Thyroid gland (tissue), 4 donors: ENCODE results near the gene GRAMD1B. TPM values are rescaled to one million over a fixed set of nuclear protein-coding genes. Genes with fewer than 3 reads are reported as not detected.

Experiments used
- DNase-seq, 2 donors: peaks; one replicate each; pipeline ENCODE4 v3.0.0-alpha.2; 2019
- H3K27ac ChIP-seq, 3 donors: fragments of 200-600 bp; sonication (generic); 1 replicate in 2 of 3; 2 replicates in 1 of 3; pipeline ENCODE4 v1.5.1; 2016 to 2019; ENCODE audit warnings: mild to moderate bottlenecking in 1 of 3, moderate library complexity in 1 of 3
- H3K27me3 ChIP-seq: fragments of 200-600 bp; sonication (generic); one replicate; pipeline ENCODE4 v1.5.1; 2019
- H3K36me3 ChIP-seq, 2 donors: fragments of 200-600 bp; sonication (generic); one replicate each; pipeline ENCODE4 v1.5.1; 2016 to 2019
- H3K4me1 ChIP-seq, 2 donors: fragments of 200-600 bp; sonication (generic); one replicate each; pipeline ENCODE4 v1.5.1; 2017 to 2019
- H3K4me3 ChIP-seq, 3 donors: fragments of 200-600 bp; sonication (generic); replicated peaks in 1 of 3; 1 replicate in 2 of 3; 2 replicates in 1 of 3; pipeline ENCODE4 v1.5.1; 2016; ENCODE audit warnings: mild to moderate bottlenecking in 1 of 3
- H3K9me3 ChIP-seq: fragments of 200-600 bp; sonication (generic); one replicate; pipeline ENCODE4 v1.5.1; 2017
- POLR2A ChIP-seq, 2 donors: fragments of 450-650 bp; IDR thresholded peaks; one replicate each; pipeline ENCODE4 v1.6.1; 2017; ENCODE audit warnings: antibody characterized with exemption in 2 of 2, mild to moderate bottlenecking in 2 of 2, moderate library complexity in 1 of 2
- WGBS, 2 donors: methylation state at CpG; one replicate each; pipeline ENCODE4 v1.1.5; 2017; 5-methylcytosine and 5-hydroxymethylcytosine counted together
- intact Hi-C: fragments of 100-400 bp; cut with DNase I; formaldehyde crosslinking; loops from one replicate; pipeline ENCODE4 v1.15.1; 2023
- total RNA-seq, 4 donors: library from RNA; depleted of rRNA; stranded (reverse); fragments of >200 nt; gene quantifications; one replicate each; pipeline ENCODE4 v1.2.3, GENCODE V29; 2016
- TF ChIP-seq, protein P1 (sequence below), 6 experiments: fragments of 200-600 bp in 3 of 6; fragments of 450-650 bp in 3 of 6; sonication (generic) in 3 of 6; IDR thresholded peaks; one replicate each; pipeline ENCODE4 v1.5.1; 2016 to 2019; ENCODE audit warnings: antibody characterized with exemption in 6 of 6, mild to moderate bottlenecking in 2 of 6, inconsistent platforms in 1 of 6, moderate library complexity in 1 of 6

The GRAMD1B gene
- total RNA-seq, 4 donors from 2014 or later, result 7.0 to 22.7 (median 9.2) TPM

GRCh38 chr11:123593570-123593969 is 163.5 kb downstream of the GRAMD1B start:
- Histone ChIP-seq H3K27me3 (no peaks in the 10 kb centered on the region), H3K9me3 (no peaks in the 10 kb centered on the region), H3K4me3 (no peak overlapping the region), H3K4me1 (peaks cover 0 to 3% of the 10 kb centered on the region in 2 donors), H3K36me3 (no peaks in the 10 kb centered on the region), H3K27ac (no peak overlapping the region)
- intact Hi-C loops, result no loop called here
- DNase-seq, result no peak
- no peak for TF ChIP-seq POLR2A (IDR thresholded peaks at IDR 0.05)
- TF ChIP-seq, protein P1, sequence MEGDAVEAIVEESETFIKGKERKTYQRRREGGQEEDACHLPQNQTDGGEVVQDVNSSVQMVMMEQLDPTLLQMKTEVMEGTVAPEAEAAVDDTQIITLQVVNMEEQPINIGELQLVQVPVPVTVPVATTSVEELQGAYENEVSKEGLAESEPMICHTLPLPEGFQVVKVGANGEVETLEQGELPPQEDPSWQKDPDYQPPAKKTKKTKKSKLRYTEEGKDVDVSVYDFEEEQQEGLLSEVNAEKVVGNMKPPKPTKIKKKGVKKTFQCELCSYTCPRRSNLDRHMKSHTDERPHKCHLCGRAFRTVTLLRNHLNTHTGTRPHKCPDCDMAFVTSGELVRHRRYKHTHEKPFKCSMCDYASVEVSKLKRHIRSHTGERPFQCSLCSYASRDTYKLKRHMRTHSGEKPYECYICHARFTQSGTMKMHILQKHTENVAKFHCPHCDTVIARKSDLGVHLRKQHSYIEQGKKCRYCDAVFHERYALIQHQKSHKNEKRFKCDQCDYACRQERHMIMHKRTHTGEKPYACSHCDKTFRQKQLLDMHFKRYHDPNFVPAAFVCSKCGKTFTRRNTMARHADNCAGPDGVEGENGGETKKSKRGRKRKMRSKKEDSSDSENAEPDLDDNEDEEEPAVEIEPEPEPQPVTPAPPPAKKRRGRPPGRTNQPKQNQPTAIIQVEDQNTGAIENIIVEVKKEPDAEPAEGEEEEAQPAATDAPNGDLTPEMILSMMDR (IDR thresholded peaks at IDR 0.05), result no peak
- WGBS, 2 donors, result 77 to 90% methylated on average over 5 to 6 of the region's 6 CpGs

- H3K4me1 ChIP-seq, result peaks cover 0 to 3% of the 10 kb centered on the region in 2 donors
- H3K27me3 ChIP-seq, result no peaks in the 10 kb centered on the region
- no peak overlapping the region for H3K4me3 ChIP-seq
- H3K27ac ChIP-seq, result no peak overlapping the region
- H3K9me3 ChIP-seq, result no peaks in the 10 kb centered on the region
- TF ChIP-seq, protein P1 (IDR thresholded peaks at IDR 0.05), result no peak
- no peak for TF ChIP-seq POLR2A (IDR thresholded peaks at IDR 0.05)
- 92 to 95% methylated on average over 8 of the region's 8 CpGs for WGBS, 2 donors
- intact Hi-C loops, result no loop called here
- H3K36me3 ChIP-seq, result no peaks in the 10 kb centered on the region
- DNase-seq, result no peak
These were observed 164.3 kb downstream of the GRAMD1B start for GRCh38 chr11:123594188-123594901.

DNA sequence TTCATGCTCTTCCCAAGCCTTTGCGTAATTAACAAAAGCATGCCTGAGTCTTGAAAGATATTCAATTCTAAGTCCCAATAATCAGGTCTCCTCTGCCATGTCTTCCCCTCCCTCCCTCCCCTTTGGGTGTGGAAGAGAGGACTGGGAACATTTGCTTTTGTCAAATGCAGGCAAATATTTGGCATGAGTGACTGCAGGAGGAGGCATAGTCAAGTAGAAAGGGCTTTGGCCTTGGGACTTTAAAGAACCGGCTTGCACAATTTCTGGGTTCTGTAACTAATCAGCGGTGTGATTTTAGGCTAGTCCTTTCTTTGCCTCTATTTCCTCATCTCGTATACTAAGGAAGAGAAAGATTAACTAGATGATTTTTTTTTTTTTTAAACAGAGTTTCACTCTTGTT is 164.9 kb downstream of the GRAMD1B start:
- Histone ChIP-seq H3K4me3 (no peak overlapping the region), H3K4me1 (peaks cover 0 to 3% of the 10 kb centered on the region in 2 donors), H3K36me3 (no peaks in the 10 kb centered on the region), H3K27ac (no peak overlapping the region), H3K9me3 (no peaks in the 10 kb centered on the region), H3K27me3 (no peaks in the 10 kb centered on the region)
- WGBS, 2 donors, result 97% methylated on average over 4 of the region's 4 CpGs
- intact Hi-C loops, result no loop called here
- TF ChIP-seq, protein P1 (IDR thresholded peaks at IDR 0.05), result no peak
- no peak for TF ChIP-seq POLR2A (IDR thresholded peaks at IDR 0.05)
- no peak for DNase-seq

- WGBS, 2 donors, result 96 to 100% methylated on average over 2 of the region's 2 CpGs
- Histone ChIP-seq H3K27ac (no peak overlapping the region), H3K36me3 (peaks cover 0 to 13% of the 10 kb centered on the region in 2 donors), H3K4me3 (no peak overlapping the region), H3K4me1 (no peaks in the 10 kb centered on the region), H3K9me3 (no peaks in the 10 kb centered on the region), H3K27me3 (no peaks in the 10 kb centered on the region)
- intact Hi-C loops, result no loop called here
- TF ChIP-seq POLR2A (IDR thresholded peaks at IDR 0.05), result no peak
- TF ChIP-seq, protein P1 (IDR thresholded peaks at IDR 0.05), result no peak
- DNase-seq, result no peak
These were observed 167.8 kb downstream of the GRAMD1B start for GRCh38 chr11:123597859-123598258.

GRCh38 chr11:123601136-123601535 is 171.1 kb downstream of the GRAMD1B start:
- Histone ChIP-seq H3K4me3 (no peak overlapping the region), H3K36me3 (peaks cover 0 to 22% of the 10 kb centered on the region in 2 donors), H3K4me1 (no peaks in the 10 kb centered on the region), H3K27me3 (no peaks in the 10 kb centered on the region), H3K9me3 (no peaks in the 10 kb centered on the region), H3K27ac (no peak overlapping the region)
- intact Hi-C loops, result no loop called here
- TF ChIP-seq POLR2A (IDR thresholded peaks at IDR 0.05), result no peak
- TF ChIP-seq, protein P1 (IDR thresholded peaks at IDR 0.05), result no peak
- no peak for DNase-seq
- WGBS, 2 donors, result 81 to 85% methylated on average over 4 of the region's 4 CpGs
